H1 (cell line): ENCODE data around the gene SBNO2. TPM values are rescaled to one million over a fixed set of nuclear protein-coding genes. Genes with fewer than 3 reads are reported as not detected.
A peak's percentile ranks its signal among the peaks of the same experiment; 100 is the strongest.

Experiments
- CTCF ChIA-PET: fragments of 300-600 bp; sonication (Branson Sonifier 250); formaldehyde crosslinking; loops from one replicate; lab custom pipeline; 2021; ENCODE audit not compliant: partially characterized antibody; lab: Charles Lee
- POLR2A ChIA-PET: fragments of 300-600 bp; sonication (Branson Sonifier 250); formaldehyde crosslinking; loops from one replicate; lab custom pipeline; 2021; ENCODE audit warnings: inconsistent platforms; ENCODE audit not compliant: partially characterized antibody; lab: Charles Lee
- DNase-seq, 2 experiments: peaks; one replicate each; pipeline versions ENCODE4 v3.0.0 to v3.0.0-alpha.2; 2010 to 2022; ENCODE audit warnings: low spot score in 2 of 2, low read depth in 1 of 2, mixed read lengths in 1 of 2
- FAIRE-seq: peaks from 2 replicates; lab custom pipeline; 2011; peaks lifted over from hg19 to GRCh38; lab: Jason Lieb, UNC
- H2AFZ ChIP-seq: 2 replicates; pipeline ENCODE4 v1.8.1; 2012; ENCODE audit warnings: low read length, inconsistent platforms
- H2AK5ac ChIP-seq: 2 replicates; pipeline ENCODE4 v1.6.1; 2013; ENCODE audit warnings: low read depth, low read length
- H2BK120ac ChIP-seq: replicated peaks from 2 replicates; pipeline ENCODE3; 2013; ENCODE audit warnings: low read depth, low read length, inconsistent platforms
- H2BK12ac ChIP-seq: 2 replicates; pipeline ENCODE4 v1.6.1; 2013; ENCODE audit warnings: low read depth, low read length
- H2BK15ac ChIP-seq: 2 replicates; pipeline ENCODE4 v1.6.1; 2013; ENCODE audit warnings: low read length
- H2BK20ac ChIP-seq: 2 replicates; pipeline ENCODE4 v1.6.1; 2013; ENCODE audit warnings: low read length
- H2BK5ac ChIP-seq: 2 replicates; pipeline ENCODE4 v1.6.1; 2013; ENCODE audit warnings: low read depth, low read length
- H3K14ac ChIP-seq: 2 replicates; pipeline ENCODE4 v1.6.1; 2013; ENCODE audit warnings: inconsistent platforms; ENCODE audit not compliant: insufficient read length
- H3K18ac ChIP-seq: 2 replicates; pipeline ENCODE4 v1.6.1; 2013; ENCODE audit warnings: low read length; ENCODE audit errors: extremely low read depth
- H3K23ac ChIP-seq: 2 replicates; pipeline ENCODE4 v1.6.1; 2013; ENCODE audit warnings: inconsistent platforms; ENCODE audit not compliant: insufficient read length
- H3K23me2 ChIP-seq: 2 replicates; pipeline ENCODE4 v1.6.1; 2013; ENCODE audit warnings: low read depth, low read length
- H3K27ac ChIP-seq: 2 replicates; pipeline ENCODE4 v1.6.1; 2011; ENCODE audit warnings: low read depth, low read length, inconsistent platforms
- H3K27me3 ChIP-seq, 4 experiments: replicated peaks in 1 of 4; 1 replicate in 1 of 4; 2 replicates in 3 of 4; pipeline versions ENCODE4 v1.6.1 to v1.8.1; 2011 to 2013; ENCODE audit warnings: low read length in 3 of 4, mild to moderate bottlenecking in 3 of 4, inconsistent platforms in 2 of 4, mixed read lengths in 2 of 4, moderate library complexity in 1 of 4; ENCODE audit not compliant: control insufficient read depth in 3 of 4, insufficient read depth in 3 of 4; ENCODE audit errors: extremely low read depth in 1 of 4
- H3K36me3 ChIP-seq, 4 experiments: 2 replicates each; pipeline versions ENCODE4 v1.6.1 to v1.8.1; 2011 to 2013; ENCODE audit warnings: mild to moderate bottlenecking in 4 of 4, low read length in 3 of 4, moderate library complexity in 2 of 4, control low read depth in 1 of 4, inconsistent platforms in 1 of 4; ENCODE audit not compliant: insufficient read depth in 4 of 4, control insufficient read depth in 2 of 4
- H3K4ac ChIP-seq: replicated peaks from 2 replicates; pipeline ENCODE3; 2013; ENCODE audit warnings: low read length, low read depth, mixed read lengths, inconsistent platforms; ENCODE audit not compliant: insufficient read length
- H3K4me1 ChIP-seq, 4 experiments: replicated peaks in 1 of 4; 1 replicate in 1 of 4; 2 replicates in 3 of 4; pipeline versions ENCODE4 v1.6.1 to v1.8.1; 2011 to 2013; ENCODE audit warnings: low read length in 3 of 4, inconsistent platforms in 2 of 4, mixed read lengths in 1 of 4; ENCODE audit not compliant: insufficient read depth in 4 of 4, control insufficient read depth in 3 of 4
- H3K4me2 ChIP-seq, 2 experiments: 2 replicates each; pipeline versions ENCODE4 v1.6.1 to v1.8.1; 2011 to 2013; ENCODE audit warnings: low read depth in 2 of 2, low read length in 2 of 2, control low read depth in 1 of 2, inconsistent platforms in 1 of 2, mild to moderate bottlenecking in 1 of 2; ENCODE audit not compliant: insufficient read depth in 1 of 2
- H3K4me3 ChIP-seq, 4 experiments: fragments of 200-600, 300-600 bp in 1 of 4; sonication (generic), shearing (Covaris generic), sonication (Bioruptor Twin) in 1 of 4; 2 replicates each; pipeline versions ENCODE4 v1.5.1 to v1.8.1; 2011 to 2016; ENCODE audit warnings: low read length in 4 of 4, low read depth in 3 of 4, control low read depth in 2 of 4, inconsistent platforms in 2 of 4, mild to moderate bottlenecking in 2 of 4, mixed read lengths in 1 of 4, moderate library complexity in 1 of 4; ENCODE audit not compliant: insufficient read depth in 2 of 4; ENCODE audit errors: extremely low read depth in 1 of 4
- H3K56ac ChIP-seq: replicated peaks from 2 replicates; pipeline ENCODE3; 2013; ENCODE audit warnings: low read depth, mild to moderate bottlenecking, mixed read lengths, low read length, inconsistent platforms; ENCODE audit not compliant: insufficient read length
- H3K79me1 ChIP-seq: 2 replicates; pipeline ENCODE4 v1.6.1; 2013; ENCODE audit warnings: low read depth, low read length, control low read depth
- H3K79me2 ChIP-seq, 2 experiments: 2 replicates each; pipeline versions ENCODE4 v1.6.1 to v1.8.1; 2012 to 2013; ENCODE audit warnings: low read length in 2 of 2, mild to moderate bottlenecking in 2 of 2, inconsistent platforms in 1 of 2; ENCODE audit not compliant: insufficient read depth in 2 of 2, control insufficient read depth in 1 of 2
- H3K9ac ChIP-seq, 4 experiments: replicated peaks in 1 of 4; 1 replicate in 1 of 4; 2 replicates in 3 of 4; pipeline versions ENCODE4 v1.6.1 to v1.8.1; 2011 to 2013; ENCODE audit warnings: low read depth in 3 of 4, low read length in 3 of 4, control low read depth in 2 of 4, mild to moderate bottlenecking in 2 of 4, moderate library complexity in 2 of 4, inconsistent platforms in 1 of 4; ENCODE audit errors: extremely low read depth in 1 of 4
- H3K9me3 ChIP-seq, 2 experiments: 2 replicates each; pipeline versions ENCODE4 v1.6.1 to v1.8.1; 2012 to 2013; ENCODE audit warnings: mild to moderate bottlenecking in 2 of 2, moderate library complexity in 2 of 2, control low read depth in 1 of 2, inconsistent platforms in 1 of 2, low read depth in 1 of 2, low read length in 1 of 2, mixed read lengths in 1 of 2; ENCODE audit not compliant: insufficient read depth in 2 of 2
- H4K20me1 ChIP-seq, 2 experiments: replicated peaks in 1 of 2; 2 replicates each; pipeline versions ENCODE3 to v1.8.1; 2011 to 2013; ENCODE audit warnings: inconsistent platforms in 2 of 2, low read length in 2 of 2, mild to moderate bottlenecking in 1 of 2; ENCODE audit not compliant: insufficient read depth in 2 of 2, control insufficient read depth in 1 of 2
- H4K5ac ChIP-seq: 2 replicates; pipeline ENCODE4 v1.6.1; 2013; ENCODE audit warnings: low read length, low read depth, mixed read lengths, inconsistent platforms; ENCODE audit not compliant: insufficient read length
- H4K8ac ChIP-seq: 2 replicates; pipeline ENCODE4 v1.8.0; 2013; ENCODE audit warnings: mild to moderate bottlenecking, moderate library complexity, low read length, inconsistent platforms; ENCODE audit not compliant: insufficient read depth; ENCODE audit errors: extremely low read depth
- H4K91ac ChIP-seq: replicated peaks from 2 replicates; pipeline ENCODE3; 2013; ENCODE audit warnings: low read length, mixed read lengths, inconsistent platforms; ENCODE audit not compliant: insufficient read length
- POLR2A ChIP-seq, 2 experiments: IDR thresholded peaks; 1 replicate in 1 of 2; 2 replicates in 1 of 2; pipeline ENCODE4 v1.6.1; 2011; ENCODE audit warnings: low read depth in 2 of 2, low read length in 2 of 2, mild to moderate bottlenecking in 2 of 2; ENCODE audit errors: control extremely low read depth in 1 of 2
- SP4 ChIP-seq: IDR thresholded peaks from 2 replicates; pipeline ENCODE4 v1.6.1; 2012; ENCODE audit warnings: low read length, inconsistent platforms
- SUZ12 ChIP-seq: fragments of 200-600 bp; sonication (generic); IDR thresholded peaks from 2 replicates; pipeline ENCODE4 v1.6.1; 2012; ENCODE audit warnings: mild to moderate bottlenecking, inconsistent platforms, low read length, moderate library complexity, mixed read lengths
- WGBS, 2 experiments: shearing (Covaris generic) in 1 of 2; methylation state at CpG; one replicate each; pipeline versions ENCODE4 v1.1.6 to v1.1.7; 2013 to 2015; ENCODE audit warnings: low lambda C conversion rate in 2 of 2, mixed read lengths in 2 of 2, inconsistent platforms in 1 of 2, low coverage in 1 of 2, missing lambda C conversion rate in 1 of 2; ENCODE audit not compliant: insufficient replicate concordance in 2 of 2, insufficient coverage in 1 of 2, insufficient read length in 1 of 2; ENCODE audit errors: extremely low coverage in 1 of 2, missing lambda C conversion rate in 1 of 2; 5-methylcytosine and 5-hydroxymethylcytosine counted together
- polyA plus RNA-seq, 7 experiments: library from polyadenylated mRNA; depleted of rRNA in 3 of 7; stranded (reverse) in 5 of 7; unstranded in 2 of 7; fragments of >200 nt in 5 of 7; fragments of 200-250 nt in 2 of 7; gene quantifications; 1 replicate in 5 of 7; 2 replicates in 1 of 7; 4 replicates in 1 of 7; pipeline versions ENCODE4 v1.2.1 to v1.2.3, GENCODE V29; 2011 to 2013; ENCODE audit warnings: missing spikeins in 2 of 7, mixed read lengths in 2 of 7
- total RNA-seq: library from RNA; stranded (reverse); fragmentation: NEBNext Ultra II Directional; extraction: Animal tissue kit (Norgen Biotek cat#: 25700); gene quantifications from 2 replicates; pipeline ENCODE4 v1.2.1, GENCODE V29; 2021

The SBNO2 gene
- total and polyA plus RNA-seq, 2 of the 8 experiments (the other 6 are each of a cell fraction or from before 2014, with no cell fraction given): 12.2 to 31.4 TPM

DNA sequence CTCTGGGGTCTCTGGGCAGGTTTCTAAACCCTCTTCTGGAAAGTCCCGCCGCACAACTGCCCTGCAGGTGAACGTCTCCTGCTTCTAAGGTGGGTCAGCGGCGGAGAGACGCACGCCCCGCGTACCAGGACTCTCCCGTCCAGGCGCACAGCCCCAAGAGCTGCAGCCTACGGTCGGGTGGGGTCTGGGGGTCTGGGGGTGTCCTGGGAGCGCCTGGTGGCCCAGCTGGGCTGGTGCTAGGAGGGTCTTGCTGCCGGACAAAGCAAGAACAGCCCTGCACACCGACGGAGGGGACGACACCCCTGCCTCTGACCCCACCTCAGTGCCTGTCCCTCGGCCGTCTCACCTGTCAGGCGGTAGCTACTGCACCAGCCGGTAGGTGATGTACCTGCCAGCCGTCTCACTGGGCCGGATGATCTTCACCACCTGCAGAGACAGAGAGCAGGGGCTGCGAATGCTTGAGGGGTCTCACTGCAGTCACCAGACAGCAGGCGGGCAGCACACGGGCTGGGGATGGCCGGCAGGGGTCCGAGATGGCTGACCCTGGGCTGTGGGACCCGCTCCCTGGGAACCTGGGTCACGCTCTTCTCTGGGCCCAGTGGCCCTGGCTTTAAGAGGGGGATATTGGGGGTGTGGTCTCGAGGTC is 84.8 kb downstream of the SBNO2 start:
- H3K9ac ChIP-seq: no peak overlapping the region
- H4K8ac ChIP-seq: peak overlapping the region; percentile 11; the same call in 1 of the 2 replicates
- H3K14ac ChIP-seq: no peak overlapping the region
- no peak overlapping the region for H3K4me3 ChIP-seq
- peaks cover 7 to 24% of the 10 kb centered on the region in 2 experiments for H4K20me1 ChIP-seq
- H3K23me2 ChIP-seq: peaks cover 3% of the 10 kb centered on the region
- peaks cover 8% of the 10 kb centered on the region for H3K79me1 ChIP-seq
- TF ChIP-seq SUZ12: no peak
- no peak for TF ChIP-seq SP4
- 0 out of 3 replicates have a peak, but pooled peaks of 1 of the 2 experiments have one; percentile 3 for TF ChIP-seq POLR2A (IDR thresholded peaks at IDR 0.05; ENCODE audit: control extremely low read depth in 1 of 2, low read depth in 2 of 2, low read length in 2 of 2)
- no peak overlapping the region for H2BK12ac ChIP-seq
- H3K4me2 ChIP-seq: no peak overlapping the region
- H2BK120ac ChIP-seq: no peak overlapping the region
- H2AFZ ChIP-seq: no peak overlapping the region
- no peaks in the 10 kb centered on the region for H3K9me3 ChIP-seq
- ChIA-PET POLR2A (interaction anchor here (0.6 to 10.3 kb wide), 18 partner anchors 8 to 180 kb away, joined by 3 to 116 read pairs (median 4); partner anchors contain the start of genes ARHGAP45, CIRBP and GPX4), CTCF (interaction anchor here (1.0 to 3.0 kb wide), 6 partner anchors 13 to 210 kb away, joined by 3 to 10 read pairs (median 6); no protein-coding TSS in a partner anchor)
- no peak overlapping the region for H3K4ac ChIP-seq
- no peak overlapping the region for H3K23ac ChIP-seq
- H3K56ac ChIP-seq: no peak overlapping the region
- no peak overlapping the region for H3K27ac ChIP-seq
- H3K79me2 ChIP-seq: peaks cover 2 to 11% of the 10 kb centered on the region in 2 experiments
- no peak overlapping the region for H2BK20ac ChIP-seq
- peaks cover 4 to 54% (median 25%) of the 10 kb centered on the region in 4 experiments; a peak in 7 of 8 replicates for H3K36me3 ChIP-seq
- H4K5ac ChIP-seq: no peak overlapping the region
- H2BK15ac ChIP-seq: no peak overlapping the region
- no peak overlapping the region for H4K91ac ChIP-seq
- WGBS, 2 experiments: 90% methylated on average over 15 of the region's 32 CpGs; no CpG with 5 or more reads in 1 of the 2 experiments
- H3K18ac ChIP-seq: no peak overlapping the region
- H3K27me3 ChIP-seq: no peaks in the 10 kb centered on the region; a peak in 1 of 7 replicates
- no peak overlapping the region; the same call in 1 of the 2 replicates for H2BK5ac ChIP-seq
- peaks cover 0 to 8% (median 4%) of the 10 kb centered on the region in 4 experiments; a peak in 4 of 7 replicates for H3K4me1 ChIP-seq
- no peak for FAIRE-seq
- no peak overlapping the region for H2AK5ac ChIP-seq
- DNase-seq: no peak
